MG63 (cell line): ENCODE measurements around the gene LRMDA. TPM values are rescaled to one million over a fixed set of nuclear protein-coding genes. Genes with fewer than 3 reads are reported as not detected.

ENCODE experiments used
- DNase-seq: peaks from one replicate; pipeline ENCODE4 v3.0.0-alpha.2; 2020
- H3K27me3 ChIP-seq: fragments of 250-450 bp; sonication (Bioruptor Pico); 2 replicates; pipeline ENCODE4 v1.5.1; 2020; ENCODE audit warnings: mild to moderate bottlenecking, moderate library complexity
- H3K36me3 ChIP-seq: fragments of 250-450 bp; sonication (Bioruptor Pico); 2 replicates; pipeline ENCODE4 v1.5.1; 2020; ENCODE audit warnings: mild to moderate bottlenecking, moderate library complexity
- H3K4me3 ChIP-seq: fragments of 250-450 bp; sonication (Bioruptor Pico); 2 replicates; pipeline ENCODE4 v1.5.1; 2020; ENCODE audit warnings: mild to moderate bottlenecking, moderate library complexity
- H3K9me3 ChIP-seq: fragments of 250-450 bp; sonication (Bioruptor Pico); 2 replicates; pipeline ENCODE4 v1.5.1; 2020; ENCODE audit warnings: mild to moderate bottlenecking, moderate library complexity
- total RNA-seq: library from RNA; depleted of rRNA; stranded (reverse); fragments of >200 nt; shearing (Covaris generic); gene quantifications from 2 replicates; pipeline ENCODE4 v1.2.3, GENCODE V29; 2014; ENCODE audit warnings: low replicate concordance

LRMDA gene
- total RNA-seq, 1 experiment from 2014 or later, result 1.3 TPM

GRCh38 chr10:75895259-75895658 is 463.8 kb downstream of the LRMDA start:
- Histone ChIP-seq H3K27me3 (no peaks in the 10 kb centered on the region), H3K9me3 (no peaks in the 10 kb centered on the region), H3K4me3 (no peak overlapping the region), H3K36me3 (no peaks in the 10 kb centered on the region)
- DNase-seq, result no peak

GRCh38 chr10:75899816-75900390 is 468.5 kb downstream of the LRMDA start:
- H3K9me3 ChIP-seq, result no peaks in the 10 kb centered on the region
- H3K36me3 ChIP-seq, result no peaks in the 10 kb centered on the region
- no peaks in the 10 kb centered on the region for H3K27me3 ChIP-seq
- H3K4me3 ChIP-seq, result no peak overlapping the region
- no peak for DNase-seq

DNA sequence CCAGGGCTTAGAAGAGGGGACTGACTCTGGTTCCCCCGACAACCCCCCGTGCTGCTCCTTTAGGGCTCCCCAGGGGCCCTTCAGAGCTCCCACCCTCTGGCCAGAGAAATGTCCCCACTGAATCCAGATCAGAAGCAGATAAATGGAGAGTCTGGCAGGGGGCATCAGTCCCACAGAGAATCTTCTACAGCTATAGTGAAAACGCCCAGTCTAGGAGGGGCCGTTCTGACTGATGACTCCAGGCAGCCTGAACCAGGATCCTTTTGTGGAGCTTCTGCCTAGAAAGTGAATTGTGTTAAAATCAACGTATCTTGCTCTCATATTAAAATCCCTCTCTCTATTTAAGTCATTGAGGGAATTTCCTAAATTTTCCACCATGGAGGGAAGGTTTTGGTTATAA is 471.4 kb downstream of the LRMDA start:
- Histone ChIP-seq H3K27me3 (no peaks in the 10 kb centered on the region), H3K36me3 (no peaks in the 10 kb centered on the region), H3K9me3 (no peaks in the 10 kb centered on the region), H3K4me3 (no peak overlapping the region)
- DNase-seq, result no peak

DNA sequence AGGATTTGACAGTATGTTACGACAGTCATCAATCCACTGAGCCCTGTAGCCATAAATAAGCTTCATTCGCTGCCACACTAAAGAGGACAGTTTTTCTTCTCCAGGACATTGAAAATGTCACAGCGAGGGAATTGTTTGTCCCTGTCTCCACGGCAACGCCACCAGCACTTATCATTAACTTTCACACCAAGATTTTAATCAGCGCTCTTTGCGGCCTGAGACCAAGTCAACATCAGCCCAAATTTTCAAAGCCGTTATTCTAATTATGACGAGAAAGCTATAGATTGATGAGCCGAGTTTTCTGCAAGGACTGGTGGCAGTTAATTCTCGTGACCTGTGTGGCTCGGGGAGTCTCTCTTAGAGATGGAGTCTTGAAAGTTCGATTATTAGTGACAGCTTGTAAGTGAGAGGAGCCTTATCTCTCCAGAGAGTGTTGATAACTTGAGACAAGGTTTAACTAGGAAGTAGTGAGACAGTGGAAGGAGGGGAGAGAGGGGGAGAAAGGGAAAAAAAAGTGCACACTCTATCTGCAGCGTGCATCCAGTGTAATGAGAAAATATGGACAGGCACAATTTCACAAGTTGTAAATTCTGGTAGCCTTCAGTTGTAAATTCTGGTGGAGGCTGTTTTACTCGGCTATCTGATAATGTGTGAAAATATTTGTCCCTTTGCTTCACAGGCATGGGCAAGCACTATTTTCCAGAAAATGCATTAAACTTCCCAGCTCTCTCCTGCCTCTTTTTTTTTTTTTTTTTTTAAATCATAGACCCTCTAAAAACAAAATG is 473.3 kb downstream of the LRMDA start:
- no peaks in the 10 kb centered on the region for H3K9me3 ChIP-seq
- no peak for DNase-seq
- H3K4me3 ChIP-seq, result no peak overlapping the region
- H3K27me3 ChIP-seq, result no peaks in the 10 kb centered on the region
- no peaks in the 10 kb centered on the region for H3K36me3 ChIP-seq

DNA sequence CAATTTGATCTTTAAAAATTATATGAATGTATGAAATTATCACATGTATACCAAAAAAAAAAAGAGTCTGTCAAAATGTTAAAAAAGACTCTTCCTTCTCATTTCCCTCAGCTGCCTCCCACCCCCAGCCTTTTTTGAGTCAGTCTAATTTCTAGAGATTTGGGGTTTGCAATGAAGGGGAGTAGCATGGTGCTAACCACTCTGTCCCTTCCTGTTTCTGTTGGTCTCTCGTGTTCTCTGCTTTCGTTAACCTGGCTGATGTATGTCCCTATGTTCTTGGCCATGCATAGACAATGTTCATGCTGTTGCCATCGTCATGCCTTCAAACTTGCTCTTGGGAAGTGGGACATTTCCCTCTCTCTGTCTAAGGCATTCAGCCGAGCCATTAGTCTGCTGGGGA is 474.1 kb downstream of the LRMDA start:
- no peaks in the 10 kb centered on the region for H3K9me3 ChIP-seq
- H3K27me3 ChIP-seq, result no peaks in the 10 kb centered on the region
- no peak overlapping the region for H3K4me3 ChIP-seq
- H3K36me3 ChIP-seq, result no peaks in the 10 kb centered on the region
- no peak for DNase-seq

GRCh38 chr10:75910032-75910431 is 478.6 kb downstream of the LRMDA start:
- Histone ChIP-seq H3K36me3 (no peaks in the 10 kb centered on the region), H3K27me3 (no peaks in the 10 kb centered on the region), H3K9me3 (no peaks in the 10 kb centered on the region), H3K4me3 (no peak overlapping the region)
- no peak for DNase-seq

DNA sequence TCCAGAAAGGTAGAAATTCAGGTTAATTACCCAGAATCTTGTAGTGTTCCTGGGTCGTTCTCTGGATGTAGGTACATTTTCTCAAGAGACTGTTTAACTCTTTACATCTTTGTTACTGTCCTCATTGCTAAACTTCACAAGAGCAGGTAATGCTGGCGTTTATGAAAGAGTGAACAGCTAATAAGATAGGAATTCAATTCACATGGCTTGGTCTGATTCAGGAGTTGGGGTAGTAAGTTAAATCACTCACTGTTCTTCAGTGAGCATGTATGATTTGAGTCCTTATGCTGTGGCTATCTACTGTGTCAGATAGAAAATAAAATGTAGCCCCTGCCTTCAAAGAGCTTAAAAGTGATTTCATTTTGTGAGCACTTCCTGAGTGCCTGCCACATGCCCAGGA is 480.0 kb downstream of the LRMDA start:
- DNase-seq, result no peak
- H3K36me3 ChIP-seq, result no peaks in the 10 kb centered on the region

GRCh38 chr10:75916906-75917305 is 485.5 kb downstream of the LRMDA start:
- no peak for DNase-seq
- Histone ChIP-seq H3K4me3 (no peak overlapping the region), H3K36me3 (no peaks in the 10 kb centered on the region), H3K9me3 (no peaks in the 10 kb centered on the region), H3K27me3 (no peaks in the 10 kb centered on the region)

More for the DNA sequence above, 480.0 kb downstream of the LRMDA start:
- no peaks in the 10 kb centered on the region for H3K27me3 ChIP-seq
- H3K4me3 ChIP-seq, result no peak overlapping the region
- H3K9me3 ChIP-seq, result no peaks in the 10 kb centered on the region

DNA sequence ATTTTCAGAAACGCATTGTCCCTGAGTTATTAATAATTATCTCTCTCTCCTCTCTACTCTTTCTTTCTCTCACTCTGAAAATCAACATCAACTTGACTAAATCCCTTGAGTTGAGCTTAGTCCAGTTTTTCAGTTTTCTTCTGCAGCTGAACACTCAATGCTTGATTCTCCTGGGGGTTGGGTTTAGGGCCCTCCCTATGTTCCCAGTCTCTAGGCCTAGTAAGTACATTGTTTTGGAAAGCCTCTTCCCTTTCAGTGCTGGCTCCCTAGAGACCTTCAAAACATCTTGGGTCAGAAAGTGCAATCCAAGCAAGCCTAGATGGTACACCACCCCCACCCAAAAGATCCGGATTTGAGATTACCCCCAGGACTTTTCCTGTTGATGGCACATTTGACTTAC is 488.5 kb downstream of the LRMDA start:
- Histone ChIP-seq H3K36me3 (no peaks in the 10 kb centered on the region), H3K9me3 (no peaks in the 10 kb centered on the region), H3K27me3 (no peaks in the 10 kb centered on the region), H3K4me3 (no peak overlapping the region)
- DNase-seq, result no peak

DNA sequence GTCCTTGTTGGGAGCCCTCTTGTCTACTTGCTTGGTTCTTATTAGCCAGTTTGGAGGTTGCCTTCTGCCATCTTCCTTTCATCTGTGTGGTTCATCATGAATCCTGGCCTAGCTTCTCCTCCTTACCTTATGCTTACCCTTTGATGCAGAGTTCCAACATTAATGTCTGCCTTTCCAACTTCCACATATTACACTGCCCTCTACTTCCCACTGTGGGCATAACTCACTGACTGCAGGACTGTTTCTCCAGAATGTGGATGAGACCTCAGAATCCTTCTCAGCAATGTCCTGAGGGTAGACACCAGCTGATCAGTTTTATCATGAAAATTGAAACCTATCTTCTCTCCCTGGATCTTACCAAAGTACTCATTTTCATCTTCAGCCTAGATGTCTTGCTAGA is 491.0 kb downstream of the LRMDA start:
- H3K27me3 ChIP-seq, result no peaks in the 10 kb centered on the region
- H3K9me3 ChIP-seq, result no peaks in the 10 kb centered on the region
- H3K4me3 ChIP-seq, result no peak overlapping the region
- no peak for DNase-seq
- H3K36me3 ChIP-seq, result no peaks in the 10 kb centered on the region

DNA sequence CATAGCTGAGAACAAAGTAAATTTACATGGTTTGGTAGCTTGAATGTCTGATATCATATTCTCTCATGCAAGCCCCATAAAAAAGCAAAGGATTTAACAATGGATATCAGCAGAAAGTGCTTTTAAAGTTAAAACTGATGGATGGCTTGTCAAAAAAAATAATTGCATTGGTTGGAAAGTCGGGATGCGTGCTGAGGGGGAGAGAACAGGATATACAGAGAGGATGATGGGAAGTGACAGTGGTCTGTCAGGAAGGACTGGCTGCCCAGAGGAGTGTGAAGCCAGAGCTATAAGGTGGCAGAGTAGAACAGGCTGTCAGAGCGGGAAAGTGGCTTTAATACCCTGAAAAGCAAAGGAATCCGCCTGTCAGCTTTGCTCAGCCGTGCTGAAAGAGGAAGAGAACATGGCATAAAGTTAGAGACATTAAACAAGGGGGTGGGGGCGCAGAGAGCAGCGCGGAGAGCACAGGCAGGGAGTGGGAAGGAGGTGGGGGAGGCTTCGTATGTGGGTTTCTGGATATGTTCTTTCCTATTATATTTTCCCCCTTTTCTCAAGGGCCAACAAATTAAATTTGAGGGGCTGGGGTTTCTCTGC is 493.0 kb downstream of the LRMDA start:
- Histone ChIP-seq H3K4me3 (no peak overlapping the region), H3K36me3 (no peaks in the 10 kb centered on the region), H3K9me3 (no peaks in the 10 kb centered on the region), H3K27me3 (no peaks in the 10 kb centered on the region)
- DNase-seq, result no peak

- H3K27me3 ChIP-seq, result no peaks in the 10 kb centered on the region
- no peaks in the 10 kb centered on the region for H3K36me3 ChIP-seq
- no peaks in the 10 kb centered on the region for H3K9me3 ChIP-seq
- no peak for DNase-seq
- H3K4me3 ChIP-seq, result no peak overlapping the region
These were observed 494.6 kb downstream of the LRMDA start for GRCh38 chr10:75925999-75926398.

DNA sequence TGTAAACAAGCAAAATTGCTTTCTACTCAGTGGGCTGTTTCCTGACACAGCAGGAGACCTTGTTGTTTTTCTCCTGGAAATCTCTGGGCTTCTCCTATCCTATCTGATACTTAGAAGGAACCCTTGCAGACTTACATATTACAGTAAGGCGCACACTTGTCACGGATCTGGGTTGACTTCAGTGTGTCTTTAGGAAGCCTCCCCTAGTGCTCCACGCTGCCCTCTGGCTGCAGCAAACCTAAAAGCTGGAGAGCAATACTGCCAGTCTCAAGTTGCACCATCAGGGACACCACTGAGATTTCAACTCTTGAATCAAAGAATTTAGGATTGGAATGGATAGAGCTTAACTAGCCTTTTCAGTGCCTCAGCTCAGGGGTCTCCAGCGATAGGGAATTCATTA is 495.3 kb downstream of the LRMDA start:
- no peaks in the 10 kb centered on the region for H3K27me3 ChIP-seq
- no peaks in the 10 kb centered on the region for H3K36me3 ChIP-seq
- H3K4me3 ChIP-seq, result no peak overlapping the region
- no peaks in the 10 kb centered on the region for H3K9me3 ChIP-seq
- no peak for DNase-seq

GRCh38 chr10:75928231-75928630 is 496.8 kb downstream of the LRMDA start:
- H3K9me3 ChIP-seq, result no peaks in the 10 kb centered on the region
- H3K27me3 ChIP-seq, result no peaks in the 10 kb centered on the region; the same call in 1 of the 2 replicates
- H3K4me3 ChIP-seq, result no peak overlapping the region
- H3K36me3 ChIP-seq, result no peaks in the 10 kb centered on the region
- no peak for DNase-seq

- Histone ChIP-seq H3K4me3 (no peak overlapping the region), H3K9me3 (no peaks in the 10 kb centered on the region), H3K27me3 (no peaks in the 10 kb centered on the region; the same call in 1 of the 2 replicates), H3K36me3 (no peaks in the 10 kb centered on the region)
- DNase-seq, result no peak
These were observed 498.3 kb downstream of the LRMDA start for GRCh38 chr10:75929630-75930161.

DNA sequence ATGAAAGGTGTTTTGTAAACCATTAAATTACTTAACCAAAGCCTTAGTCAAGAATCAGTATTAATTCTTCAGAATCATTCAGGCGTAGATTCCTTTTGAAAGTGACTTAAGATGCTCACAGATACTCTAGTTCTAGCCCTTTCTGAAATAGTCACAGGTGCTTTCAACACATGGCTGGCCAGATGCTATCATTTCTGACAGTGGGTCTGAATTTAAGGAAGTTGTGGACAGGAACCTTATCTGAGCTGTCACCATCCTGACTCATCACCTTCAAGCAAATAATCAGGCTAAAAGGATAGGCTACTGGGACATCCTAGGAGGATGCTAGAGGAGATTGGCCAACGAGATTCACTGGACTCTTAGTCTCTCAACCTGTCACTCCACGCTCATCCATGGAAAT is 501.5 kb downstream of the LRMDA start:
- Histone ChIP-seq H3K27me3 (no peaks in the 10 kb centered on the region; the same call in 1 of the 2 replicates), H3K36me3 (no peaks in the 10 kb centered on the region), H3K4me3 (no peak overlapping the region), H3K9me3 (no peaks in the 10 kb centered on the region)
- no peak for DNase-seq

GRCh38 chr10:75935240-75935639 is 503.8 kb downstream of the LRMDA start:
- H3K27me3 ChIP-seq, result no peaks in the 10 kb centered on the region; the same call in 1 of the 2 replicates
- no peaks in the 10 kb centered on the region for H3K36me3 ChIP-seq
- H3K4me3 ChIP-seq, result no peak overlapping the region
- no peaks in the 10 kb centered on the region for H3K9me3 ChIP-seq
- no peak for DNase-seq
